Measurements from ENCODE around the gene PTPRG.

Gene PTPRG

GRCh38 chr3:61774279-61774890 lies 213.0 kb downstream of the PTPRG start:
- no peak for DNase-seq

- DNase-seq: no peak
Observed at GRCh38 chr3:61776390-61776789, 215.0 kb downstream of the PTPRG start.

- DNase-seq: no peak
Observed at GRCh38 chr3:61777483-61777882, 216.1 kb downstream of the PTPRG start.

GRCh38 chr3:61778095-61778494 lies 216.7 kb downstream of the PTPRG start:
- DNase-seq: no peak

- DNase-seq: no peak
Observed at GRCh38 chr3:61780016-61780415, 218.6 kb downstream of the PTPRG start.

GRCh38 chr3:61780455-61781228 lies 219.3 kb downstream of the PTPRG start:
- no peak for DNase-seq

- no peak for DNase-seq
Observed at GRCh38 chr3:61783993-61784718, 222.8 kb downstream of the PTPRG start.

GRCh38 chr3:61788623-61789507 lies 227.5 kb downstream of the PTPRG start:
- no peak for DNase-seq

- no peak for DNase-seq
Observed at GRCh38 chr3:61789861-61790260, 228.5 kb downstream of the PTPRG start.

GRCh38 chr3:61790411-61790810 lies 229.0 kb downstream of the PTPRG start:
- no peak for DNase-seq

GRCh38 chr3:61793056-61793455 lies 231.7 kb downstream of the PTPRG start:
- DNase-seq: no peak

- no peak for DNase-seq
Observed at GRCh38 chr3:61793521-61793920, 232.2 kb downstream of the PTPRG start.

- DNase-seq: no peak
Observed at GRCh38 chr3:61794341-61794740, 233.0 kb downstream of the PTPRG start.

GRCh38 chr3:61794961-61795360 lies 233.6 kb downstream of the PTPRG start:
- no peak for DNase-seq

GRCh38 chr3:61796088-61796680 lies 234.8 kb downstream of the PTPRG start:
- no peak for DNase-seq

- DNase-seq: no peak
Observed at GRCh38 chr3:61796911-61797310, 235.5 kb downstream of the PTPRG start.

- no peak for DNase-seq
Observed at GRCh38 chr3:61802772-61803171, 241.4 kb downstream of the PTPRG start.

- no peak for DNase-seq
Observed at GRCh38 chr3:61803983-61804382, 242.6 kb downstream of the PTPRG start.

GRCh38 chr3:61804782-61805181 lies 243.4 kb downstream of the PTPRG start:
- DNase-seq: no peak

GRCh38 chr3:61805510-61806080 lies 244.2 kb downstream of the PTPRG start:
- DNase-seq: no peak

- DNase-seq: no peak
Observed at GRCh38 chr3:61806810-61807209, 245.4 kb downstream of the PTPRG start.

- no peak for DNase-seq
Observed at GRCh38 chr3:61807865-61808276, 246.5 kb downstream of the PTPRG start.

Data from CD4-positive, alpha-beta T cell treated with Interleukin-17A for 4 hours (primary cell).